PC-3 (cell line): ENCODE data around the gene AZIN2.

Source experiments
- CTCF ChIP-seq: fragments of 300-600 bp; sonication (generic); conservative IDR thresholded peaks from 2 replicates; pipeline ENCODE4 v1.5.1; 2017; ENCODE audit warnings: antibody characterized with exemption, low read depth, mild to moderate bottlenecking, low read length
- EZH2 ChIP-seq: fragments of 300-600 bp; sonication (generic); IDR thresholded peaks from one replicate; pipeline ENCODE4 v1.6.1; 2017; ENCODE audit warnings: antibody characterized with exemption, mild to moderate bottlenecking, low read length; ENCODE audit not compliant: unreplicated experiment
- EZH2phosphoT487 ChIP-seq: fragments of 300-600 bp; sonication (generic); IDR thresholded peaks from 2 replicates; pipeline ENCODE4 v1.6.1; 2018; ENCODE audit warnings: mild to moderate bottlenecking, antibody characterized with exemption, low read length, borderline replicate concordance

GRCh38 chr1:33119050-33119449 lies 38.1 kb downstream of the AZIN2 start:
- no peak for TF ChIP-seq CTCF
- TF ChIP-seq EZH2phosphoT487, result no peak
- TF ChIP-seq EZH2, result no peak
